ENCODE data around the gene CERS5. TPM values are rescaled to one million over a fixed set of nuclear protein-coding genes. Genes with fewer than 3 reads are reported as not detected.
"Not testable (repeated sequence)": the region's sequence is repeated elsewhere in the genome, so short reads cannot be mapped to it uniquely, and the experiment has no call there.

The CERS5 gene
- polyA plus RNA-seq, 1 experiment = 68.0 TPM

GRCh38 chr12:50157259-50157658 is 9.9 kb downstream of the CERS5 start:
- CTCF ChIA-PET = interaction anchor here (0.6 to 1.0 kb wide), 5 partner anchors 9 to 191 kb away, joined by 3 read pairs; partner anchors contain the start of gene COX14
- POLR2A ChIA-PET = interaction anchor here (0.6 to 1.0 kb wide), 3 partner anchors 11 to 47 kb away, joined by 3 to 5 read pairs (median 3); no protein-coding TSS in a partner anchor
- DNase-seq (ENCODE audit: low read depth) = no peak
- Histone ChIP-seq H3K36me3 (ENCODE audit: control insufficient read depth, insufficient read depth, low read length) (no peaks in the 10 kb centered on the region), H3K4me3 (ENCODE audit: low read depth, low read length) (no peak overlapping the region), H3K27me3 (ENCODE audit: control insufficient read depth, insufficient read depth, low read length) (no peaks in the 10 kb centered on the region)
- no peak for TF ChIP-seq CTCF (IDR thresholded peaks at IDR 0.05; ENCODE audit: insufficient read depth, low read depth, low read length)

- POLR2A ChIA-PET = interaction anchor here (1.0 kb wide), 1 partner anchor 45 kb away, joined by 5 read pairs; no protein-coding TSS in a partner anchor
- no peak for TF ChIP-seq CTCF (IDR thresholded peaks at IDR 0.05; ENCODE audit: insufficient read depth, low read depth, low read length)
- Histone ChIP-seq H3K4me3 (ENCODE audit: low read depth, low read length) (no peak overlapping the region), H3K36me3 (ENCODE audit: control insufficient read depth, insufficient read depth, low read length) (no peaks in the 10 kb centered on the region), H3K27me3 (ENCODE audit: control insufficient read depth, insufficient read depth, low read length) (no peaks in the 10 kb centered on the region)
- CTCF ChIA-PET = interaction anchor here (0.7 to 1.5 kb wide), 4 partner anchors 18 to 159 kb away, joined by 3 to 4 read pairs (median 3); partner anchors contain the start of gene COX14
- no peak for DNase-seq (ENCODE audit: low read depth)
Observed at GRCh38 chr12:50156641-50157040, 10.5 kb downstream of the CERS5 start.

GRCh38 chr12:50154947-50155346 is 12.2 kb downstream of the CERS5 start:
- H3K27me3 ChIP-seq (ENCODE audit: control insufficient read depth, insufficient read depth, low read length); H3K36me3 ChIP-seq (ENCODE audit: control insufficient read depth, insufficient read depth, low read length); DNase-seq (ENCODE audit: low read depth); H3K4me3 ChIP-seq (ENCODE audit: low read depth, low read length); POLR2A ChIA-PET: not testable (repeated sequence)
- CTCF ChIA-PET = interaction anchor here (1.0 to 1.2 kb wide), 4 partner anchors 9 to 80 kb away, joined by 3 to 9 read pairs (median 4); no protein-coding TSS in a partner anchor

GRCh38 chr12:50151047-50151687 is 16.0 kb downstream of the CERS5 start:
- no peak for DNase-seq (ENCODE audit: low read depth)
- ChIA-PET CTCF (interaction anchor here (1.5 kb wide), 1 partner anchor 40 kb away, joined by 4 read pairs; the partner anchor contains the start of gene COX14), POLR2A (no interaction called here)
- H3K36me3 ChIP-seq (ENCODE audit: control insufficient read depth, insufficient read depth, low read length) = no peaks in the 10 kb centered on the region
- TF ChIP-seq CTCF (IDR thresholded peaks at IDR 0.05; ENCODE audit: insufficient read depth, low read depth, low read length) = no peak
- H3K4me3 ChIP-seq (ENCODE audit: low read depth, low read length) = no peak overlapping the region
- H3K27me3 ChIP-seq (ENCODE audit: control insufficient read depth, insufficient read depth, low read length) = no peaks in the 10 kb centered on the region

GRCh38 chr12:50149311-50149710 is 17.9 kb downstream of the CERS5 start:
- CTCF ChIA-PET = interaction anchor here (1.3 kb wide), 1 partner anchor 39 kb away, joined by 4 read pairs; no protein-coding TSS in a partner anchor
- no peak for TF ChIP-seq CTCF (IDR thresholded peaks at IDR 0.05; ENCODE audit: insufficient read depth, low read depth, low read length)
- H3K4me3 ChIP-seq (ENCODE audit: low read depth, low read length) = no peak overlapping the region
- POLR2A ChIA-PET = no interaction called here
- H3K27me3 ChIP-seq (ENCODE audit: control insufficient read depth, insufficient read depth, low read length) = no peaks in the 10 kb centered on the region
- H3K36me3 ChIP-seq (ENCODE audit: control insufficient read depth, insufficient read depth, low read length) = no peaks in the 10 kb centered on the region
- DNase-seq (ENCODE audit: low read depth) = no peak

GRCh38 chr12:50148011-50148410 is 19.2 kb downstream of the CERS5 start:
- POLR2A ChIA-PET = not testable (repeated sequence)

More at GRCh38 chr12:50148011-50148410, 19.2 kb downstream of the CERS5 start:
- CTCF ChIA-PET = interaction anchor here (0.7 to 1.2 kb wide), 3 partner anchors 11 to 52 kb away, joined by 3 to 5 read pairs (median 3); no protein-coding TSS in a partner anchor
- not testable (repeated sequence) for DNase-seq (ENCODE audit: low read depth); H3K4me3 ChIP-seq (ENCODE audit: low read depth, low read length); H3K27me3 ChIP-seq (ENCODE audit: control insufficient read depth, insufficient read depth, low read length); H3K36me3 ChIP-seq (ENCODE audit: control insufficient read depth, insufficient read depth, low read length)
